Activated CD4-positive, alpha-beta T cell treated with anti-CD3 and anti-CD28 coated beads for 24 hours (primary cell): ENCODE data around the gene SKI.

Source experiments
- DNase-seq, 2 donors: peaks; one replicate each; pipeline ENCODE4 v3.0.0-alpha.2; 2020; ENCODE audit warnings: low read depth in 2 of 2

The SKI gene

GRCh38 chr1:2352341-2352896 is 124.3 kb downstream of the SKI start:
- DNase-seq, result no peak

- no peak for DNase-seq
Measured at GRCh38 chr1:2352897-2353550, 124.9 kb downstream of the SKI start.

DNA sequence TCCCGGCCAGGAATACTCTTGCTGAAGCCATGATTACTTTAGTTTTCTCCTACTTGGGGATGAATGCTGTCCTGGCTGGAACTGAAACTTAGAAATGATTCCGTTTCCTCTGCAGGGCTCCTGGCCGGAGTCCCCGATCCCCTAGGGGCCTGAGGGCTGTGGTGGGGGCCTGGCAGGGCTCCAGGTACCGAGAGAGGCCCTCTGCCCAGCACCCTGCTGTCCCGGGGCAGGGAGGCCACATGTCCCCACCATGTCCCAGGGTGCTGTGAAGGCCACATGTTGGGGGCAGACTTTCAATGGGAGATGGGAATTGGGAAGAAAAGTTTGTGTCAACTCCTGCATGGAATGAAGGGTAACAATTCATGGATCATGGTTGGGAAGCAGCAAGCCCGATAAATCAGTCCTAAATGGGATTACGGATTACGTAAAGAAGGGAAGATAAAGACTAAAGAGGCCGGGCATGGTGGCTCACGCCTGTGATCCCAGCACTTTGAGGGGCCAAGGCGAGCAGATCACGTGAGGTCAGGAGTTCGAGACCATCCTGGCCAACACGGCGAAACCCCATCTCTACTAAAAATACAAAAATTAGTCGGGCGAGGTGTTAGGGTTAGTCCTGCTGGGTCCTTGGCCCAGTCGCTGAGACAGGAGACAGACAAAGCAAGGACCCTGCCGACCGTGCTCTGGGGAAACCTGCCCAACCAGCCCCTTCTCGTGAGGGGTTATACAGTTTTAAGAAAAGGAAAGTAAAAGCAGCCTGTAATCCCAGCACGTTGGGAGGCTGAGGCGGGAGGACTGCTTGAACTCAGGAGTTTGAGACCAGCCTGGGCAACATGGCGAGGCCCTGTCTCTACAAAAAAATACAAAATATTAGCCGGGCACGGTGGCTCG is 125.7 kb downstream of the SKI start:
- DNase-seq, result no peak

GRCh38 chr1:2354511-2355372 is 126.6 kb downstream of the SKI start:
- DNase-seq, result no peak

- DNase-seq, result no peak
Measured at GRCh38 chr1:2355373-2356261, 127.5 kb downstream of the SKI start.

- DNase-seq, result no peak
Measured at GRCh38 chr1:2356401-2356800, 128.3 kb downstream of the SKI start.

DNA sequence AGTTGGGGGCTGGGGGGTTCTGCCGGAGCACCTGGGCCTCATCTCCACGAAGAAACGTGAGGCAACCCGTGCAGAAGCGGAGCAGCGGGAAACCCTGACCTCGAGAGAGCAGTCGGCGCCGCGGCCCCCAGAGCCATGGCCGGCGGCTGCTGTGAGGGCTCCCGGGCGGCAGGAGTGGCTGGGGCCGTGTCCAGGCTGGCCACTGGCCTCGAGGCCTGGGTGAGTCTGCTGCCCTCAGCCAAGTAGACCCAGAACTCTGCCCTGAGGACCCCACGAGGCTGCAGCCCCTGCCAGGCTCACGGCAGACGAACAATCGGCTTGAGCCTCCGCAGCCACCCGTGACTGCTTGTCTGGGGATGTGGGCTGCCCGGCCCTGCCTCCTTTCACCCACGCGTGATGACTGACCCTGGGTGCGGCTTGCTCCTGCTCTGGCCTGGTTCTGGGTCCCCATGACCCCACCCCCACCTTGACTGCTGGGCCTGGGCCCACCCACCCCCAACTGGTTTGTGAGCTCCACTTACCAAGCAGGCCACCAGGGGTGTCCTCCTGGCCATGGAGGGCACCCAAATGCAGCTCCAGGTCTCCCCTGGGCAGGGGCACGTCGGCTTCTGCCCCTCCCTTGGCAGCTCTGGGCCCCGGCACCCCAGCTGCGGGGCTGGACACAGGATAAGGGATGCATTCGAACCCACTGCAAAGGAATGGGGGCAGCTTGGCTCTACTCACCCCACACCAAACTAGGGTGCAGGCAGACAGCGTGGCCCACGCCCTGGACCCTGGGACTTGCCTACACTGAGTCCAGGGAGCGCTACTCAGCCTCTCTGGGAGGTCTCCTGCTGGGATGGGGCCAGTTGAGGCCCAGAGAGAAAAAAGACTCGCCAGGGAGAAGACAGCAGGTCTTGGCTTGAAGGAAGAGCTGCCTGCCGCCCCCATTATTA is 129.1 kb downstream of the SKI start:
- DNase-seq, result no peak

- DNase-seq, result no peak
Measured at GRCh38 chr1:2358072-2358471, 130.0 kb downstream of the SKI start.

GRCh38 chr1:2358651-2359640 is 130.8 kb downstream of the SKI start:
- no peak for DNase-seq
